Measurements from ENCODE around the gene SELE.

Gene SELE

GRCh38 chr1:169681140-169681539 lies 52.7 kb downstream of the SELE start:
- no peak for DNase-seq (ENCODE audit: low read depth)

DNA sequence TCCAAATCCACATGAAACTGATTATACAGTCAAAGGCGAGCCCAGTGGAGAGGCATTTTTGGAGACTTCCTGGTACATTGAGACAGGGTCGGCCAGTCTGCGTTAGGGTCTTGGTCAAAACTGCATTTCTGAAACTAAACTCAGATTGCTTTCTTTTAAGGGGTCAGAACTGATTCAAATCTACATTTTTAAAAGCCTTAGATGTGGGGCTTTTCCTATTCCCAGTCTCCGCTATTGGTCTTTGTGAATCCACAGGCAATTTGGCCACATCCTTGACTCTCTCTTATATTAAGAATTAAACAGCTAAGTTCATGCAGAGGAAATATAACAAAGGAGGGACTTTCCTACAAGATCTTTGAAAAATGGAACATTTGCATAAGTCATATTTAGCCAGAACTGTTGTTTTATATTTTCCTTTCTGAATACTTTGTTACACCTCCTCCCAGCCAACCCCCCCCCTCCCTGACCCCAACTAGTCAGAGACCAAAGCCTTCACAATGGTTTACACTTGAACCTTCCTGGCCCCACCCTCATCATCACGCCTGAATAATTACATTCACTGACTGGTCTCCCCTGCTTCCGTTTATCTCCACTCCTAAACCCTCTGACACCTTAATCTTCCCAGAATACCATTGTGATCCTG lies 53.4 kb downstream of the SELE start:
- DNase-seq (ENCODE audit: low read depth) = no peak

- no peak for DNase-seq (ENCODE audit: low read depth)
These were observed 54.2 kb downstream of the SELE start for GRCh38 chr1:169679692-169680091.

- peak; percentile 78 for DNase-seq (ENCODE audit: low read depth)
These were observed 57.9 kb downstream of the SELE start for GRCh38 chr1:169676001-169676400.

Data from non-pigmented ciliary epithelial cell (primary cell).